HG02943 (cell line): ENCODE results near the gene CYTL1.
"Not testable (repeated sequence)": the region's sequence is repeated elsewhere in the genome, so short reads cannot be mapped to it uniquely, and the experiment has no call there.

ENCODE experiments used
- ATAC-seq: cut with Tn5 transposase; IDR thresholded peaks from one replicate; pipeline ENCODE4 v1.9.1; 2021; ENCODE audit warnings: mild to moderate bottlenecking, low read depth, moderate library complexity; ENCODE audit not compliant: unreplicated experiment

CYTL1 gene

DNA sequence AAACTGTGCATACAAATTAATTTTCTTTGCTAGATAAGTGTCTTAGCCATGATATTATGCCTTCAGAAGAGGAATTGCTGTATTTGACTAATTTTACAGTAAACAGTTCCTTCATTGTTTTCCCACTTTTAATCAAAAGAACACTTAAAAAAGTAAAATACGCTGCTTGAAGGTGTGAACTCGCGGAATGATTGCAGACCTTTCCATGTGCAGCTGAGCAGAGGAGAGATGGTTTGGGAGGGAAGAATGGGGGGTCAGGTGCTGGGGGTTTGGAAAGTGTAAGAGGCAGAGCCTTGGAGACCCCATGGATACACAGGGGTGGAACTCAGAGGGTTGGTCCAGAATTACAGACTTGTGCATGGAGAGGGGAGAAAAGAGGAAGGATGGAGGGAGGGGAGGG is 15.3 kb downstream of the CYTL1 start:
- ATAC-seq = no peak

DNA sequence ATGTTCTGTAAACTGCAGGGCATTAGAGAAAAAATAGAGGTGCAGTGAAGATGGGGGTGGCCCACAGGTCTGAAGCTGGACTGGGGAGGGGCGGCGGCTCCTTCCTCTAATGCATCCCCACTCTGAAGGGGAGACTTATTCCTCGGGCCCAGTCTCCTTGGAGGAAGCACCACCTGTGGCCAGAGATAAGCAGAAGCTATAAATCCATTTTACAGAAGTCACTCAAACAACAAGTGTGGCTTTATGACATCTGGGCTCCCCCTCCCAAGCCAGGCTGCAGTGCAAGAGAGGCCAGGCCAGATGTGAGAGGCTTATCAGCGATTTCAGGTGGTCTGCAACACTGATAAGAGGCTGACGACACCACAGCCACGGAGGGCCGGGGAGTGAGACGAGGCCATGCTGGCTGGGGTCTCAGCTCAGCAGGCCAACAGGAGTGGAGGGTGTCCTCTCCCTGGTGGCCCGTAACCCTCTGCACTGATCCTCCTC is 15.8 kb downstream of the CYTL1 start:
- ATAC-seq = no peak

DNA sequence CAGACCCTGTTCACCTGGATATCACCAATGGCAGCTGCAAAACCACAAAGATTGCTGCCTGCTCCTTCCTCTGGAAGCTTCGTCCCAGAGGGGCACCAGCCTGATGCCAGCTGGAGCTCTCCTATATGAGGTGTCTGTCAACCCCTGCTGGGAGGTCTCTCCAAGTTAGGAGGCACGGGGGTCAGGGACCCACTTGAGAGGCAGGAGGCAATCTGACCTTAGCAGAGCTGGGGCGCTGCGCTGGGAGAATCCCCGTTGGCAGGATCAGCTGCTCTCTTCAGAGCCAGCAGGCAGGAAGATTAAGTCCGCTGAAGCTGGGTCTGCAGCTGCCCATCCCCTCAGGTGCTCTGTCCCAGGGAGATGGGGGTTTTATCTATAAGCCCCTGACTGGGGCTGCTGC is 17.6 kb downstream of the CYTL1 start:
- not testable (repeated sequence) for ATAC-seq

DNA sequence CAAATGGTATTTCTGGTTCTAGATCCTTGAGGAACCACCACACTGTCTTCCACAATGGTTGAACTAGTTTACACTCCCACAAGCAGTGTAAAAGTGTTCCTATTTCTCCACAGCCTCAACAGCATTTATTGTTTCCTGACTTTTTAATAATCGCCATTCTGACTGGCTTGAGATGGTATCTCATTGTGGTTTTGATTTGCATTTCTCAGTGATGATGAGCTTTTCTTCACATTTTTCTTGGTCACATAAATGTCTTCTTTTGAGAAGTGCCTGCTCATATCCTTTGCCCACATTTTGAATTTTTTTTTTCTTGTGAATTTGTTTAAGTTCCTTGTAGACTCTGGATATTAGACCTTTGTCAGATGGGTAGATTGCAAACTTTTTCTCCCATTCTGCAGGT is 22.3 kb downstream of the CYTL1 start:
- ATAC-seq = not testable (repeated sequence)

DNA sequence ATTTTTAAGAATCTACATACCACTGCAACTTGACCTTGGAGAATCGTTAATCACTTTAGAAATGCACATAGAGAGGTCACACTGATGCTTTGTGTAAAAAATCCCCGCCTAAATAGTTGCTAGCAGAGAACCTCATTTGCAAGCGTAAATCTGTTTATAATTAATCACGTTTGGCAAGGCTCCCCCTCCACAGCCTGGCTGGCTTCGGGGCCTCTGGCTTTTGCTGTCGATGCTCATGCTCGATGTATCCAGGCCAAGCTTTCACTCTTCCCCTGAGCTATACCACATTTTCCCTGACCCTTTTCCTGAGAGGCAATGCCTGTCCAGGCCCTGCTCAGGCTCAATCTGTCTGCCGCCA is 23.4 kb downstream of the CYTL1 start:
- no peak for ATAC-seq

DNA sequence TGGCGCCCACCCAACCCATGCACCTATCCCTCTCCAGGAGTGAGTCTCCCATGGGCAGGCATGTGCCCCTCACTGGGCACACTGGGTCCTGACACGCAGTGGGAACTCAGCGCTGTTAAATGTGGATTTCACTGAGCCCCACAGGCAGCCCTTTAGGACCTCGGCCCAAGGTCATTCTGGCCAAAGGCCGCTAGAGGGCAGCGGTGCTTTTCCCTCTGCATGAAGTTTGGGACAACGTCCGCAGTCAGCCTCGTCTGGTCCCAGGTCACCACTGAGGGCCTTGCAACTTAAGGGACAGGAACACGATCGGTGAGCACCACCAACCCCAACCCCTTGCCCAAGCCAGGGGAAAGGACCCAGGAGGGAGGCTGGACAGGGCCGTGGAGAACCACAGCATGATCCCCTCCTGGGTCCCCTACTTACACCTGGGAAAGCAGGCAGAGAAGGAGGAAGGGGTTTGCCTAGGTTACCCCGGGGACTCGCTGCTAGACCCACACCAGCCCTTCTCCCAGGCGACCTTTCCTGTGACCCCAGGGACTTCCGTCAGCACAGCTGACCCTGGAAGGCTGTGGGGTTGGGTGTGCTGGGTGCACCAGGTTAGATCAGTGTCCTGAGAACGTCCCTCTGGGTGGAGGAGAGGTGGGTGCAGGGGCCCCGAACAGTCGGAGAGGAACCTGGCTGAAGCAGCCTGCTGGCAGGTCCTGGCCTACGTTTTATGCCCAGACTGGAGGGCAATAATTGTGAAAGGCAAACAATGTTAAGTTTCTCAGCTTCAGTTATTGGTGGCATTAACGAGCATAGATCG is 24.0 kb downstream of the CYTL1 start:
- ATAC-seq = no peak

DNA sequence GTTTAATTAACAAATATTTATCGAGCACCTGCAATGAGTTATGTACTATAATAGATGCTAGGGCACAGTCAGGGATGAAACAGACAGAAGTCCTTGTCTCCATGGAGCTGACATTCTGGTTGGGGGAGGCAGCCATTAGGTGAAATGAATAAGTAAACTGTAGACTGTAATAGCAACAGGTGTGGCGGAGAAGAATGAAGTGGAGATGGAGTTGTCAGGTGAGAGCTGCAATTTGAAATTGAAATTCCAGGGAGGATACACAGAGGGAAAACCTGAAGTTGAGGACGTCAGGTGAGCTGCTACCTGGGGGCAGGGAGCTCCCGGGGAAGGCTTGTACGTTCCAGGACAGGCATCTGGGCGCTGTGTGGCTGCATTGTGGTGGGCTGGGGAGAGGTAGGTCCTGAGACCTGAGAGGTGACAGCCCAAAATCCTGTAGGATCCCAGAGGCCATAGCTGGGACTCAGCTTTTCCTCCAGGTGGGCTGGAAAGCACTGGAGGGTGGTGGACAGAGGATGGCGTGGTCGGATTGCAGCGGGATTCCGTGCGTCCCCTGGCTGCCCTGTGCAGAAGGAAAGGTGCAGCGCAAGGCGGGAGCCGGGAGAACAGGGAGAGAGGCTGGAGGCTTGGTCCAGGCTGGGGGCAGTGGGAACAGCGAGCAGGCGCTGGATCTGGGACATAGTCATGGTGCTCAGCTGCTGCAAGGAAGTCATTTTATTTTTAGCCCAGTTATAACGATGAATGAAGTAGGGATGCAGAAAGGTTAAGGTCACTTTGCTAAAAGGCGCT is 24.8 kb downstream of the CYTL1 start:
- no peak for ATAC-seq

DNA sequence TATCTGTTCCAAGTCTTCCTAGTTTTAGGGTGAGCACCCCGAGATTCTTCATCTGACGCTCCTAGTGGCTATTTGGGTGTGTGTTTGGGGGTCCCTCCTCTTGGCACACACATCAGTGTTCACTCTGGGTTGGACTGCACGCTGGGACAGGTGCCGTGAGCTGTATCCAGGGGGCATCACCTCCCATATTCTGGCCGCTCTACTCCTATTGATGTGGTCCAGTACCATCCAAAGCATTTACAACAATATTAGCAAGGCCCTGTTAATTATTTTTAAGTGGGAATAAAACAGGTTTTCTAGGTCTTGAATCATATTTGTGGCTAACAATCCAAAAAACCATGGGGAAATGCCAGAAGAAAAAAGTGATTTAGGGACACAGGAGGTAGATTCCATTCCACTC is 26.4 kb downstream of the CYTL1 start:
- ATAC-seq = no peak

DNA sequence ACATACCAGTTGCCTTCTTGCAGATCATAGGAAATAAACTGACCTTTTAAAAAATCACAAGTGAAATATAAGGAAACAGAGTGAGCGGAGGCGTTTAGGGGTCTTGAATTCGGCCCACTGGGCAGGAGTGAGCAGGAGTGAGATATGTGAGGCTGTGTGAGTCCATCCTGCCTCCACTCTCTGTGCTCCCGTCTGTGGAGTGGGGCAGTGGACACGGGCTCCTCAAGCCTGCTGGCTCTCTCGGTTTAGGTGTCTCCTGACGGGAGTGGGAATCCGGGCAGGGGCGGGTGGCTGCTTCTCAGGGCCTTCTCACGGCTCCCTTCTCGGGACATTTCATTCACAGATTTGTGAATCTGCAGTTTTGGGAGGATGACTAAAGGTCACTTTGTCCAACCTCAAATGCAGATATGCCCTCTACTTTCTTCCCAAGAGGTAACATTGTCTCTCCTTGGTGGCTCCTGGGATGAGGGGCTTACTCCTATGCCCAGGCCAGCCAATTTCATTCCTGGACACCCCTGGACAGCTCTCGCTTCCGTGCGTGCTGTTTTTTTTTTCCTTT is 27.6 kb downstream of the CYTL1 start:
- no peak for ATAC-seq

DNA sequence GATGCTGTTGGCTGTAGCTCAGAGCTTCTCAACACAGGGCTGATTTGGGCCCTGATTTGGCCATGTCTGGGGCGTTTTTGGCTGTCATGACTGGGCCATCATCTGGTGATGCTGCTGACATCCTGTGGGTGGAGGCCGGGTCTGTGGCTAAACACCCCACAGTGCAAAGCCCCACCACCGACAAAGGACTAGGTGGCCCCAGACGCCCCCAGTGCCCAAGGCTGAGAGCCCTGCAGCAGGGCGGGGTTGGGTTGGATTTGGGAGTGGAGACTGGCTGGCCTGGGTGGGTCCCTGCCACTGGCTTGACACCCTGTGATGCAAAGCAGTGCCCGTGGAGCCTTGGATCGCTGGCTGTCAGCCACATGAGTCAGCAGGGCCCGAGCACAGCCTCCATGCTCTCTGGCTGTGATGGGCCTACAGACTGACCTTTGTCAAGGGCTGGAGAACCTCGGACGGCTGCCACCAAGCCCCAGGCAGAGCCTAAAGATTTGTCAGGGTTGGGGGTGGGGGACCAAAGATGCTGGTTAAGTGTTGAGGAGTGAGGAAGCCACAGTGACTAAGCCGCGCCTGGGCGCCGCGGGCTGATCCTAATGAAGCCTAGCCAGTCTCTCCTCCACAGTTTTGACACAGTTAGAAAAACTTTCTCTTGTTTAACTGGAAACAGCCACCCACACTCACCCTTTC is 28.3 kb downstream of the CYTL1 start:
- ATAC-seq = no peak

DNA sequence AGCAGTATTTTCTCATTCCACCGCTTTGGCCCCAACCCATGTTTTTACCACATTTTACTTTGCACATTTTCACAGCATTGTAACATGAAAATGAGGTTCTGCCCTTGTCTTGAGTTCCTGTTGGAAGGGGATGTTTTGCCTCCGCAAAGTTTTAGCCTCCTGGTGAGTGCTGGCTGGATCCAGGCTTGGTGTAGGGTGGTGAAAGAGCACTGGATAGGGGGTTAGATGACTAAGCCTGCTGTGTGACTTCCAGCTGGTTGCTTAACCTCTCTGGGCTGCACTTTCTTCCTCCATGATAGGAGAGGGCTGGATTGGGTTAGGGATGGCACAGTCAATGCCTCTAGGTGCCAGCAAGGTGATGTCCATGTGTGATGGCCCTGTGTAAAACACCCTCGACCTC is 28.9 kb downstream of the CYTL1 start:
- no peak for ATAC-seq

DNA sequence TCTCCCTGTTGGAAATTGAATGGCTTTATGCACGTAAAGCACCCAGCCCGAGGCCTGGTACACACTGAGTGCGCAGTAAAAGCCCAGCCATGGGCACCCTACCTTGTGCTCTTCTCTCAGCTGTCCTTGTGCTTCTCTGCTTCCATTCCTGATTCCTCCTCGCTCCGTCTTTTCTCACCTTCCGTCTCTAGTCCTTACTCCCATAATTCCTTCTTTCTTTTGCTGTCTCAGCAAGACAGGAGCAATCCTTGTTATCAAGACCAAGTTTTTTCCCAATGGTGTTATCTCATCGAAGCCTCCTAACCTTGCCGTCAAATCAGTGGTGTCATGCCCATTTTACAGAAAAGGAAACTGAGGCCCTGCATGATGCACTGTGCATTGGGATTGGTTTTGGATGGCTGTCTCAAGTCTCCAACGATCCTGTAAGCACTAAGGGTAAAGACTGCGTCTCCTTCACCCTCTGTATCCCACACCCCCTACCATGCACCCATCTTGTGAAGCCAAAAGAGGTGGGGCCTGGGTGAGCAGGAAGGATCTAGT is 30.1 kb downstream of the CYTL1 start:
- no peak for ATAC-seq

DNA sequence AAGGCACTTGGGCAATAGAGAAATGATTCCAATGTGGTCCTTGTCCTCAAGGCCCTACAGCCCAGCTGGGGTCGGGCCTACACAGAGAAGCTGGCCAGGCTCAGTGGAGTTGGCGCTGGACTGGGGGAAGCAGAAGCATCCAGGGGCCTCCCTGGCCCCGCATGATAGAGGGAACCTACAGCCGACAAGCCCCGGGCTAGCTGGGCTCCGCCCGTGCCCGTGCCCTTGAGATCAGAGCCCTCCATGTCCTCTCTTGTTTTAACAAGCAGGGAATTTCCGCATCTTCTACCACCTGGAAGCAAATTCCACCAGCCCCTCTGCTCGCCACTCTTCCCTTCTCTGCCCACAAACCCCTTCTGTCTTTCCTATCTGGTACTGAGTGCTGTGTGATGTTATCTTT is 31.6 kb downstream of the CYTL1 start:
- ATAC-seq = no peak

DNA sequence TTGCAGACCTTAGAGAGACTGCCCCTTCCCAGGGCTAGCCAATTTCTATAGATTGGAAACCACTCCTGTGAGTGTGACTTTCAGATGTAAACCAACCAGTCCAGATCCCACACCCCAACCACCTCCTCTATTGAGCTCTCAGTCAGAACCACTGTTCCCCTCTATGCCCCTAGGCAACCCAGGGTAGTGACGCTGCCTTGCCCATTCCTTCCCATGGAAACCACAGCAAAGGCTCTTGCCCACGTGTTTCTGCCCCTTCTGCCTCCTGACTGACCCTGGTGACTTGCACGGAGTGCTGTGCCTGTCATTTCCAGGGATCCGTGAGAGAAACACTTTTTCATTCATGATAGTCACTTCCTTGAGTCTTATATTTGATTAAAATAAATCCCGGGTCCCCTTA is 32.4 kb downstream of the CYTL1 start:
- ATAC-seq = no peak

DNA sequence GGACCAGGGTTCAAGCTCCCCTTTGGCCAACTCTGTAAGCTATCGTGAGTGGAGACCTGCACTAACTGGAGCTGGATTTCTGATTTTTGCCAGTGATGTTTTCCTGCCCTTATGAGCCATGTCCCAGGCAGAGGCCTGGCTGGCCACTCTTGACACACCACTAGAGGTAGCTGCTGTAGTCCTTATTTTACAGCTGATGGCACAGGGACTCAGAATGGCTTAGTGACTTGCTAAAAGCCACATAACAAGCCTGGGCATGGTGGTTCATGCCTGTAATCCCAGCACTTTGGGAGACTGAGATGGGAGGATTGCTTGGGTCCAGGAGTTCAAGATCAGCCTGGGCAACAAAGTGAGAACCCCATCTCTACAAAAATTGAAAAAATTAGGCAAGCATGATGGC is 33.4 kb downstream of the CYTL1 start:
- no peak for ATAC-seq

DNA sequence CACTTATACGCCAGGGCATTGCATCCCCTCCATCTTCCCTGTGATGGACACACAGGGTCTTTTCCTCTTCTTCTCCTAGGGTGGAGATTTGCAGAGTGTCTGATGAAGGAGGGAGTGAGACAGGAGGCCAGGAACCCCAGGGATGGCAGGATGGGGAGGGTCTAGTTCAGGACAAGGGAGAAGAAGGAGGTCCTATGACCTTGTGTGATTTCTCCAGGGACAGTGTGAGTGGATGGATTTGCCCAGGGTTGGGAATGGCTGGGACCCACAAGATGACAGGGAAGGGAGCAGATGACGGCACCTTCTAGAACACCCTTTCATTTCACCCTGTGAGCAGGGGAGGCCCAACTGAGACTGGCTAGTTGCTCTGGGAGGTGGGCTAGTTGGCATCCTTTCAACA is 34.2 kb downstream of the CYTL1 start:
- no peak for ATAC-seq

DNA sequence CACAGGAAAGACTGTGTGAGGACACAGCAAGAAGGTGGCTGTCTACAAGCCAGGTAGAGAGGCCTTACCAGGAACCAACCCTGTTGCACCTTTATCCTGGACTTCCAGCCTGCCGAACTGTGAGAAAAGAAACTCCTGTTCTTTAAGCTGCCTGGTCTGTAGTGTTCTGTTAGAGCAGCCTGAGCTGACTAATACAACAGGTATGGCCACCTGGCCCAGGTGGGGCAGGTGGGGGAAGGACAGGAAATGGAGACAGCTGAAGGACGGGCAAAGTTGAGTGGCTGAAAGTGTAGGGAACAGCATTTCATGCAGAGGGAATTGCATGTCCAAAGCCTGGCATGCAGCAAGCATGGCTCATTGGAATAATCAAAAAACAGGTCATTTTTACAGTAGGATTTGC is 35.1 kb downstream of the CYTL1 start:
- no peak for ATAC-seq

DNA sequence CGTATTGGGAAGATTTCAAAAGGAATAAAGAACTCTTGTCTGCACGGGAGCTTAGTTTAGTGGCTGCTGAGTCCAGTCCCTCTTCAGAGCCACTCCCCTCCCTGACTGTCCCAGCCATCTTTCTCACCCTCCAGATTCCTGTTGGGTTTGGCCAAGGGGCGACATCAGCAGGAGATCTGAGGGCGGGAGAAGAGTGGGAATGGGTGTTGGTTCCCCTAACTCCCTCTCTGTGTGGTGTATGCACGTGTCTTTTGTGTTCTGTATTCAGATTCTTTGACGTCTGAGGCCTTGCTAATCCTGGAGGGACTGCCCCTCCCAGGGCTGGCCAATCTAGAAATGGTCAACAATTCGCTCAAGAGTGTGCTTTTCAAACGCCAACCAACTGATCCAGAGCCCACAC is 37.4 kb downstream of the CYTL1 start:
- ATAC-seq = no peak

DNA sequence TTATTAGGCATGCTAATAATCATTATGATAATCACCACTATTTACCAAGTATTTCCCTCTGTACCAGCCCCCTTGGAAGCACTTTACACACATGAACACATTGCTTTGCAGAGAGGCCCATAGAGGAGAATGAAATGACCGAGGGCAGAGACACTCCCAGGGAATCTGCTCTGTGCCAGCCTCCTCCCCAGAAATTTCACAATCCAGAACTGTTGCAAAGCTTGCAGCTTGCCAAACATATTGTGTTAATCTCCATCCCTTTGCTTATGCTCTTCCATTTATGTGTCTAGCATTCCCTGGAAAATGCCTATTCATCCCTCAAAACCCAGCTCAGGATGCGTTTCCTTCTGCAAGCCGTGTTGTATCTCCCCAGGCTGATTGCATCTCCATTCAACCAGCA is 37.8 kb downstream of the CYTL1 start:
- no peak for ATAC-seq

DNA sequence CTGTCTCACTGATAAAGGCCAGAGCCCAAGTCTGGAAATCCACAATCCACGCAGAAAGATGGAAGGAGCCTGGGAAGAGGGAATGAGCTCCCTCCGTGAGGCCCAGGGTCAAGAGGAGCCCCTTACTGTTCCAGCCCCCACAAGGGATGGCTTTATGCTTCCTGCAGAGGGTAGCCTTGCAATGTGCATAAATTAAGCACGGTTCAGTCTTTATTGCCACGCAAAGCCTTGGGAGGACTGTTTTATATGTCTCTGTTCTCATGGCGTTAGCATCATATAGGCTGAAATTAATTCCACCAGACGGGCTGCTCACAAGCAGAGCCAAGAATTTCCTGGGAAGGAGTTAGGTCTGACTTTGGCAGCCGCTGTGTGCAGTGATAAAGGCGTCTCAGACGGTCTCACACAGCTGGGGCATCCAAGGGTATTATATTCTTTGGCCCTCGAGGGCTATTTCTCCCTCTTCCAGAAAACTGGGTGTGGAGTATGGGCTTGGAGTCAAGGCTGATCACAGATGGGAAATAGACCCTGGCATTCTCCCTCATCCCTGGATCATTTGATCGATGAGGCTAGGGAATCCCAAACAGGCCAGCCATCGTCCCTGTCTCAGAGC is 38.5 kb downstream of the CYTL1 start:
- no peak for ATAC-seq
